ENCODE data around the gene SH2D5. TPM values are rescaled to one million over a fixed set of nuclear protein-coding genes. Genes with fewer than 3 reads are reported as not detected.

SH2D5 gene
- total RNA-seq, 1 experiment from 2014 or later: 8.7 TPM

DNA sequence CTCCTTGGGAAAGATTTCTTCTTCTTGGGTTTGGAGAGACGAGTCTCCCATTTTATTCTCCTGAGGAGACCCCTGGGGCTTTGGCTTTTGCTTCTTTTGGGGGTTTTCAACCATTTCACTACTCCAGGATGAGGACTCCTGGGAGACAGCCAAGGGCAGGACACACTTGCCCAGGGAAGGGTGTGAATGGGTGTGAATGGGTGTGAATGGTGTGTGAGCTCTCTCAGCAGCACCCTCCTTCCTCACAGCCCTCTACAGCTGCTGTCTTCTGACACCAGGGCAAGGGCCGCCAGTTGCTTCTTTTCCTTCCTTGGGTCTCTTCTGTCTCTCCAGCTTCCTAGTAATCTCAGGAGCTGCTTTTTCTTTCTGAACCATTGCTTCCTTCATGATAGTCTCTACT lies 38.9 kb downstream of the SH2D5 start:
- Mint-ChIP-seq H3K4me3 (no peak overlapping the region), H3K36me3 (ENCODE audit: insufficient read depth in 1 of 3, low read depth in 3 of 3) (peaks cover 0 to 2% (median 0%) of the 10 kb centered on the region in 3 experiments; a peak in 1 of 7 replicates), H3K9me3 (no peaks in the 10 kb centered on the region), H3K27ac (no peak overlapping the region), H3K4me1 (peaks cover 9 to 17% of the 10 kb centered on the region in 2 experiments; a peak in 3 of 4 replicates), H3K27me3 (ENCODE audit: low read depth) (peaks cover 11% of the 10 kb centered on the region)
- Histone ChIP-seq H3K18ac (ENCODE audit: insufficient read length, low read depth, low read length) (no peak overlapping the region), H3K23ac (ENCODE audit: insufficient read length, low read depth, low read length) (no peak overlapping the region), H4K8ac (replicated peaks; ENCODE audit: insufficient read length, low read depth, low read length) (no peak overlapping the region), H4K20me1 (ENCODE audit: control insufficient read depth, insufficient read depth, insufficient read length) (no peaks in the 10 kb centered on the region), H3K4me2 (ENCODE audit: insufficient read depth, insufficient read length, low read length) (no peak overlapping the region), H3K14ac (ENCODE audit: insufficient read depth, low read length) (no peak overlapping the region), H2BK5ac (ENCODE audit: insufficient read length, low read length) (no peak overlapping the region), H3K23me2 (ENCODE audit: insufficient read length, low read depth, low read length, poor library complexity, severe bottlenecking) (peaks cover 8% of the 10 kb centered on the region), H2BK15ac (ENCODE audit: low read depth, low read length) (no peak overlapping the region), H3K27me3 (ENCODE audit: insufficient read depth, low read length) (no peaks in the 10 kb centered on the region), H3T11ph (ENCODE audit: low read length) (no peak overlapping the region), H3K9me3 (ENCODE audit: control insufficient read depth, low read depth, low read length) (no peaks in the 10 kb centered on the region), H3K4ac (ENCODE audit: low read depth, low read length) (no peak overlapping the region), H4K91ac (ENCODE audit: insufficient read length, low read depth, low read length) (no peak overlapping the region), H2BK12ac (ENCODE audit: insufficient read length, low read depth, low read length) (no peak overlapping the region), H3K56ac (ENCODE audit: insufficient read length, low read depth, low read length) (no peak overlapping the region), H3K79me1 (ENCODE audit: insufficient read depth, low read depth, low read length, poor library complexity, severe bottlenecking) (no peaks in the 10 kb centered on the region), H2AK5ac (ENCODE audit: insufficient read length, low read length) (no peak overlapping the region), H2BK120ac (ENCODE audit: low read depth, low read length, poor library complexity, severe bottlenecking) (no peak overlapping the region), H3K4me1 (ENCODE audit: insufficient read depth, low read length) (no peaks in the 10 kb centered on the region), H3K27ac (ENCODE audit: insufficient read length, low read depth, low read length) (no peak overlapping the region), H3K79me2 (ENCODE audit: insufficient read depth, low read length) (no peaks in the 10 kb centered on the region), H4K5ac (ENCODE audit: insufficient read length, low read depth, low read length) (no peak overlapping the region), H2BK20ac (ENCODE audit: low read depth, low read length, poor library complexity, severe bottlenecking) (no peak overlapping the region), H2AFZ (ENCODE audit: low read length) (no peak overlapping the region), H3K9ac (ENCODE audit: extremely low read depth, insufficient read length, low read length) (no peak overlapping the region)
- TF ChIP-seq, protein P1, sequence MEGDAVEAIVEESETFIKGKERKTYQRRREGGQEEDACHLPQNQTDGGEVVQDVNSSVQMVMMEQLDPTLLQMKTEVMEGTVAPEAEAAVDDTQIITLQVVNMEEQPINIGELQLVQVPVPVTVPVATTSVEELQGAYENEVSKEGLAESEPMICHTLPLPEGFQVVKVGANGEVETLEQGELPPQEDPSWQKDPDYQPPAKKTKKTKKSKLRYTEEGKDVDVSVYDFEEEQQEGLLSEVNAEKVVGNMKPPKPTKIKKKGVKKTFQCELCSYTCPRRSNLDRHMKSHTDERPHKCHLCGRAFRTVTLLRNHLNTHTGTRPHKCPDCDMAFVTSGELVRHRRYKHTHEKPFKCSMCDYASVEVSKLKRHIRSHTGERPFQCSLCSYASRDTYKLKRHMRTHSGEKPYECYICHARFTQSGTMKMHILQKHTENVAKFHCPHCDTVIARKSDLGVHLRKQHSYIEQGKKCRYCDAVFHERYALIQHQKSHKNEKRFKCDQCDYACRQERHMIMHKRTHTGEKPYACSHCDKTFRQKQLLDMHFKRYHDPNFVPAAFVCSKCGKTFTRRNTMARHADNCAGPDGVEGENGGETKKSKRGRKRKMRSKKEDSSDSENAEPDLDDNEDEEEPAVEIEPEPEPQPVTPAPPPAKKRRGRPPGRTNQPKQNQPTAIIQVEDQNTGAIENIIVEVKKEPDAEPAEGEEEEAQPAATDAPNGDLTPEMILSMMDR (conservative IDR thresholded peaks at IDR 0.05): no peak
- DNase-seq: no peak
- WGBS (ENCODE audit: extremely low coverage, insufficient read length, low lambda C conversion rate): no CpG with 5 or more reads among the region's 2 CpGs

Data from H9 (cell line).